ENCODE results near the gene GPR108.
"Not testable (repeated sequence)": the region's sequence is repeated elsewhere in the genome, so short reads cannot be mapped to it uniquely, and the experiment has no call there.

Gene GPR108
- 36.8 to 78.3 (median 55.6) reads per million in 3 experiments for total RNA-seq

DNA sequence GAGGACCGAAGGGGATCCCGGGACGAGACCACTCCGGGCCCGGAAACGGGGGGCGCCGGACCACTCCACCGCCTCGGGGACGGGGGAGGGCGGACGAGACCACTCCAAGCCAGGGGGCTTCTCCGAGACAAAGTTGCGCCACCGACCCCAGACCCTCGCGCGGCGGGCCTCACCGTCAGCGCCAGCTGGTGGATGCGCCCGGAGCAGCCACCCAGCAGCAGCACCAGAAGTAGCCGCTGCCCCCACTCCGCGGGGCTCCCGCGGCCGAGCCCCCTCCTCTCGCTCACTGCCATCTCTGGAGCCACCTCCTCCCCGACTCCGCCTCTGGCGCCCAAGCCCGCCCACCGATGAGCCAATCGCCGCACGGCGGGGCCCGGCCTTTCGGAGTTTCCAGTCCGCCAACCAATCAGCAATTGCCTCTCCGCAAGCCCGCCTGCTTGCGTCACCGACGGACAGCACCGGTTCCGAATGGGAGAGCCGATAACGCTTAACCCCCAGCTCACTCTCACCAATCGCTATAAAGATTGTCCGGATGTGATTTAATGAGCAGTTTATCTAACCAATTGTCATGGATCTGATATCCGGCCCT is at the start of gene GPR108:
TSS of gene GPR108 (minus strand) at position 297 of the 589 bp plus-strand sequence. CDS start at position 293, 4 bp downstream.
- DNase-seq = peak; percentile 100

- no peak for DNase-seq
Observed at GRCh38 chr19:6779206-6779605, 41.8 kb upstream of the GPR108 start.

GRCh38 chr19:6778386-6778785 is 41.0 kb upstream of the GPR108 start:
- DNase-seq = no peak

DNA sequence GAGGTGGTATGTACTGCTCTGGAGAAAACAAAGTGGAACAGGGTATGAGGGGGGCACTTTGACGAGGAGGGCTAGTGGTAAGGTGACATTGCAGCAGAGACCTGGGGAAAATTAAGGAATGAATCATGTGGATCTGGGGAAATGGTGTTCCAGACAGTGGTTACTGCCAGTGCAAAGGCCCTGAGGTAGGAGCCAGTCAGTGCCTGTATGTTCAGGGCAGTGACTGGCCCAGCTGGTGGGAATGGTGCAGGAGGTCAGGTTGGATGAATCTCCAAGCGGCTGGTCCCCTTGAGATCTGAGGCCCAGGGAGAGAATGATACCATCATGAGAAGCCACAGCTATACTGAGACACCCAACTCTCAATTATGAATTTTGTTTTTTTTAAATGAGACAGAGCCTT is 40.1 kb upstream of the GPR108 start:
- no peak for DNase-seq

- no peak for DNase-seq
Observed at GRCh38 chr19:6776999-6777398, 39.6 kb upstream of the GPR108 start.

GRCh38 chr19:6776045-6776444 is 38.7 kb upstream of the GPR108 start:
- not testable (repeated sequence) for DNase-seq

- no peak for DNase-seq
Observed at GRCh38 chr19:6774821-6775707, 37.7 kb upstream of the GPR108 start.

DNA sequence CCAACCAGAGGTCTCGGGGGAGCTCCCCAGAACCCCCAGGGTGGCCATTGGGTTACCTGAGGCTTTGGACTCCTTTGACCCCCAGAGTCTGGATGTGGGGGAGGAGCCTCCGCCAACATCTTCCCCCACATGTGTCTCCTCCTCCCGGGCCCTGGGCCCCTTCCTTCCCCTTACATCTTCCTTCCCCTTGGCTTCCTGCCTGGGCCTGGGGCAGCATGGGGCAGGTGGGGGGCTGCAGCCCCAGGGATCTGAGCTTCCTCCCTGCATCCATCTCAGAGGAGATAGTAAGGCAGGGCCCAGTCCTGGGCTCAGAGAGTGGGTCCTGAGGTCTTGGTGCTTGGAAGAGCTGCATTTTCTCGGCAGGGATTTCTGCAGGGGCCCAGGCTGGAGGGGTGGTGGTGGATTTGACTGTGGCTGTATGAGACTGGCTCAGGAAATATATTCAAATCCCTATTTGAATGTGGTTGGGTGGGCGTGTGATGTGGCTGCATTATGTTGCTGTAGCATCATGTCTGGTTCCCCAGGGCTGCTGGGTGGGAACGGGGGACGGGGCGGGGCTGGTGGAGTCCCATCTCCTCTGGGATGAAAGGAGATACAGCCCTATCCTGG is 36.0 kb upstream of the GPR108 start:
- DNase-seq = peak; percentile 30

DNA sequence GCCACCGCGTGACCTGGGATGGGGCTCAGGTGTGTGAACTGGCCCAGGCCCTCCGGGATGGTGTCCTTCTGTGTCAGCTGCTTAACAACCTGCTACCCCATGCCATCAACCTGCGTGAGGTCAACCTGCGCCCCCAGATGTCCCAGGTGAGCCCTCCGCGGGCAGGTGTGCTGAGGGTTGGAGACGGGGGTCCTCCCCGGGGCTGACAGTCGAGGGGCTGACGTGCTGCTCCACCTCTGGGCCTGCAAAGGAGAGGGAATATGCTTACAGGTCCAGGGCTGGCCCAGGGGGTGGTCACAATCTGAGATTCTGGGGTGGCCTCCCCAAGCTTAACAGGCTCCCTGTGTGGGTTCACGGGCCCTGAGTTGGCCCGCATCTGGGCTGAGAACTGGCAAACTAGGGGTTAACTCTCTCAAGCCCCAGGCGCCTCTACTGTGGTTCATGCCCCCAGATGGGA is 35.5 kb upstream of the GPR108 start:
- no peak for DNase-seq

- peak; percentile 78 for DNase-seq
Observed at GRCh38 chr19:6772028-6772865, 34.9 kb upstream of the GPR108 start, which contains the start of gene VAV1. Gene VAV1 (plus strand): TSS chr19:6772708. CDS start chr19:6772808, 100 bp downstream.

DNA sequence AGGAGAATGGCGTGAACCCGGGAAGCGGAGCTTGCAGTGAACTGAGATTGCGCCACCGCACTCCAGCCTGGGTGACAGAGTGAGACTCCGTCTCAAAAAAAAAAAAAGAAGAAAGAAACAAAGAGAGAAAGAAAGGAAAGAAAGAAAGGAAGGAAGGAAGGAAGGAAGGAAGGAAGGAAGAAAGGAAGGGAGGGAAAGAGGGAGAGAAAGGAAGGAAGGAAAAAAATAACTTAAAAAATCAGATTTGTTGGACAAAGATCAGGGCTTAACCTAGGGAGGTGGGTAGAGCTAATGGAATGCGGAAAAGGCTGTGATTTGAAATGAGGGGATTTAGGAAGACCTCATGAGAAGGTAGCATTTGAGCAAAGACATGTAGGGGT is 34.3 kb upstream of the GPR108 start:
- not testable (repeated sequence) for DNase-seq

DNA sequence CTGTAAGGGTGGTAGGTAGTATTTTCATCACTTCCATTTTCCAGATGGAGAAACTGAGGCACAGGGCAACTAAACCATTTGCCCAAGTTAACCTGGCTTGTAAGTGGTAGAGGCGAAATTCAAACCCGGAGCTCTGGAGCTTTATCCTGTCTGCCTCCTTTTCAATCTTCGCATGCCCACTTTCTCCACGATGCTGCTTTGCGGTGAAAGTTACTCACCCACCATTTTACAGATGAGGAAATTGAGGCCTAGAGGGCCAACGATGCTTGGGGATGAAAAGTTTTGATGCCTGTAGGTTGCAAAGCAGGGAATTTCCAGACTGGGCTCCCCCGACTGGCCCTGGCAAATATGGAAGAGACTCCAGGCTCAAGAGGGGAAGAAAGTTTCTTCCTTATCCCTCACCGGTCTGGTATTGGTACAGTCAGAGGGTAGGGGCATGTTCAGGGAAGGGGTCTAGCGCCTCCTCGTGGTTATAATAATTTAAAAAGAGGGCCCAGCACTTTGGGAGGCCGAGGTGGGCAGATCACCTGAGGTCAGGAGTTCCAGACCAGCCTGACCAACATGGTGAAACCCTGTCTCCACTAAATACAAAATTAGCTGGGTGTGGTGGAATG is 31.7 kb upstream of the GPR108 start:
- DNase-seq = no peak

DNA sequence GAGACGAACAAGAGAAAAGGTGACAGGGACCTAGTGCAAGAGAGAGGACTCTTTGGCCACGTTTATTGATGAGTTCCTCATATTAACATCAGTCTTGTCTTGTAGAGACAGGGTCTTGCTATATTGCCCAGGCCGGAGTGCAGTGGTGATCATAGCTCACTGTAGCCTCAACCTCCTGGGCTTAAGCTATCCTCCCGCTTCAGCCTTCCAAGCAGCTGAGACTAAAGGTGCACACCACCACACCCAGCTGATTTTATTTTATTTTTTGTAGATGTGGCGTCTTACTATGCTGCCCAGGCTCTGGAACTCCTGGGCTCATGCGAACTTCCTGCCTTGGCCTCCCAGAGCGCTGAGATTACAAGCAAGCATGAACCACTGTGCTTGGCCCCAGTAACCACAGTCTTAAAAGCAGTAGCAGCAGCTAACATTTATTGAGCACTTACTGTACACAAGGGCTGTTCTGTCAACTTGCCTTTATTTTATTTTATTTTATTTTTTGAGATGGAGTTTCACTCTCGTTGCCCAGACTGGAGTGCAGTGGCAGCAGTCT is 30.9 kb upstream of the GPR108 start:
- DNase-seq = peak; percentile 45

- DNase-seq = peak; percentile 96
Observed at GRCh38 chr19:6767357-6768235, 30.2 kb upstream of the GPR108 start, which contains the start of gene SH2D3A. Gene SH2D3A (minus strand): TSS chr19:6767435. CDS start chr19:6763748, 3,687 bp downstream.

- DNase-seq = no peak
Observed at GRCh38 chr19:6767081-6767356, 29.6 kb upstream of the GPR108 start.

GRCh38 chr19:6766357-6767080 is 29.1 kb upstream of the GPR108 start:
- no peak for DNase-seq

DNA sequence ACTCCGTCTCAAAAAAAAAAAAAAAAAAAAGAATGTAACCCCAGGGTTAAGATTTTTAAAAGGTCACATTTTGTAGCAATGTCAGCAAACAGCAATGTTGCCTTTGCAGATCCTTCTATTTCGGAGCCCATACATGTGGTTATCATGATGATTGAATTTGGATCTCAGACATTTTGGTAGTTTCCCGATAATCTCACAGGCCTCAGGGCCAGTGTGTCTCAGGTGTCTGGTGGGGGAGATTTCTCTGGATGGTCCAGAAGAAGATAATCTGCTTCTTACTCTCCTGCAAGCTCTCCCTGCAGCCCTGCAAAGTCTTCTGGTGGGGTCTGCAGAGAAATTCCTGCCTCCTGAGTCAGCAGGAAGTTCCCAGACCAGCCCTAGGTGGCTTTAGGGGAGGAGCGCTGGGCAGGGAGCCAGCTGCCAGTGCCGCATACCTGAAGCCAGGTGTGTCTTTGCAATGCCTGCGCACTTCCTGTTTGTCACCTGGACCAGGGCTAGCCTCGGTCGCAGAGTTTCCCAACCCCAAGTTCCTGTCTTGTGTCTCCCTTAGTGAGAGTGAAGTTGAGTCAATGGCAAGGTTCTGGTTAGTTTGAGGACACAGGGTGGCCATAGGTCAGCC is 28.5 kb upstream of the GPR108 start:
- peak; percentile 21 for DNase-seq

- not testable (repeated sequence) for DNase-seq
Observed at GRCh38 chr19:6762253-6762797, 24.9 kb upstream of the GPR108 start.

GRCh38 chr19:6761053-6761676 is 23.8 kb upstream of the GPR108 start:
- no peak for DNase-seq
